Measurements from ENCODE around the gene CYTH3.
"Not testable (repeated sequence)": the region's sequence is repeated elsewhere in the genome, so short reads cannot be mapped to it uniquely, and the experiment has no call there.

The CYTH3 gene

DNA sequence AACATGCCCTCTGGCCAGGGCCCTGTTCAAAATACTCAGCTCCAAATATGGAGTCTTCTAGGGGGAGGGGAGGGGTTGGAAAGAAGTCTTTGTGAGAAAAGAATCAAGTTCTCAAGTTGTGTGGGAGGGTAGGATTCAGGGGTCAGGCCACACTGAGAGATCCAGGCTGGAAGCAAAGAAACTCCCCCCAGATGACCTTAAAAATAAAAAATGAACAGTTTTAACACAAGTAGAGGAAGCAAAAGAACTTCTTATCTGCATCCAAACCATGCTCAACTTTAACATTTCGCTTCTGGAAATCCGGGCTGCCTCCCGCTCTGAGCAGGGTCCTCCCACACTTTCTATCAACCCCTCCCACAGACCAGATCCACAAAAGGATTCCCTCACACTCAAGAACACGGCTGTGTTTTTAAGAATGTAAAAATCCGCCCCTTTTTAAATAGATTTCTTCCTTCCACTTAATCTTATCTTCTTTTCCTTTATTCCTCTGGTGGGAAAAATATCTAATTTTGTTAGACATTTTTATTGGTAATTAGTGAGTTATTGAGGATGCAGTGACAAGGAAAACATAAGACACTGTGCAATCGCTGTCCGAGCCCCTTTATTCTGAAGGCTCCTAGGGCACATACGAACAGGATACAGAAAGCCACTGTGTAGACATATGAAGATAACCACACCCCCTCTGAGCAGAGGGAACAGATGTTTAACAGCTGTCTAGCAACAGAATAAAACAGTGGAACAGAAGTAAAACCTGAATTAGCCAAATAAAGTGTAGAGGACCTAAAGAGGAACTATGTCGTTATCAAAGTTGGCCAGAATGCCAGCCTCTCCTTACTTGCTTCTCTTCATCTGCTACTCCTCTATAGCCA lies 43.8 kb downstream of the CYTH3 start:
- DNase-seq, result no peak

DNA sequence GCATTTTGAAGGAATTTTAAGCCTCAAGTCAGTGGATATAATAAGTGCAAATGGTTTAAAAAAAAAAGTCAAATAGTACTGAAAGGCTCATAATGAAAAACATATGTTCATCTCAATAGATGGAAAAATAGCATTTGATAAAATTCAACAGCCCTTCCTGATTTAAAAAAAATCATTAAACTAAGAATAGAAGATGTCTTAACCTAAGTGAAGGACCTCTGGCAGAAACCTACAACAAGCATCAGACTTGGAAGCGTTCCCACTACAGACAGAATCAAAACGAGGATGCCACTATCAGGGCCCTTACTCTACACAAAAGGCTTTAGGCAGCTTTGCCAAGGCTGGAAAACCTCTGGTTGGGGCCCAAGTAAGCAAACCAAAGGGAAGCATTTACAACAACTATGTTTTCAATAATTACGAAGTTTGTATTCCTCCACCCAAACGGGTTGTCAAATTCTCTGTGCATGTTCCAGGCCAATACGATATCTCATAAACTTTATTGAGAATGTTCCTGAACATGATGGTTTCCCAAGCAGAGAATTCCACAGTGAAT lies 45.1 kb downstream of the CYTH3 start:
- no peak for DNase-seq

DNA sequence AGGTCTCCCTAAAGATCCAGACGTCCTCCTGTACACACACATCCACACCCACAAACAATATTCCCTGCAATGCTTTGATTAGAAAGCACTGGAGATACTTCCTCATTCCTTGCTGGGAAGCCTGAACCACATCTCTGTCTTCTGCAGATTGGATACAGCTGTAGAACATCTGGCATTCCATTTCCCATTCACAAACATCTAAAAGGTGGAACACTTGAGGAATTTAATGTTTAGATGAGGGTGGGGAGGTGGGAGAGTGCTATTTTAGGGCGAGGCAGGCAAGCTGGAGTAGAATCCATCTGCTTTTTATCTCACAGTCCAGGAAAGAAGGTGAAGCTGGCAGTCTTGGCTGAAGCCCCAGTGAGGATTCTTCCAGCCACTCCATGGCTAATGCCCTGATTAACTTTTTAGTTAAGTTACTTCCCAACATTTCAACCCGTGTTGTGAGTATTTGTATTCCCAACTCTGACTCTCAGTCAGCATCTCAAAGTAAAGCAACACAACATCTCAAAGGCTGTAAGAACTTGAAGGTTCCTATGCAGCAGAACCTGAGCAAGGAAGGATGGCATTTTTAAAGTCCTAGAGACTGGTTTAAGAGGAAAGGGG lies 46.1 kb downstream of the CYTH3 start:
- DNase-seq, result no peak

DNA sequence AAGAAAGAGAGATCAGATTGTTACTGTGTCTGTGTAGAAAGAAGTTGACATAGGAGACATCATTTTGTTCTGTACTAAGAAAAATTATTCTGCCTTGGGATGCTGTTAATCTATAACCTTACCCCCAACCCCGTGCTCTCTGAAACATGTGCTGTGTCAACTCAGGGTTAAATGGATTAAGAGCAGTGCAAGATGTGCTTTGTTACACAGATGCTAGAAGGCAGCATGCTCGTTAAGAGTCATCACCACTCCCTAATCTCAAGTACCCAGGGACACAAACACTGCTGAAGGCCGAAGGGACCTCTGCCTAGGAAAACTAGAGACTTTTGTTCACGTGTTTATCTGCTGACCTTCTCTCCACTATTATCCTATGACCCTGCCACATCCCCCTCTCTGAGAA lies 49.0 kb downstream of the CYTH3 start:
- not testable (repeated sequence) for DNase-seq

DNA sequence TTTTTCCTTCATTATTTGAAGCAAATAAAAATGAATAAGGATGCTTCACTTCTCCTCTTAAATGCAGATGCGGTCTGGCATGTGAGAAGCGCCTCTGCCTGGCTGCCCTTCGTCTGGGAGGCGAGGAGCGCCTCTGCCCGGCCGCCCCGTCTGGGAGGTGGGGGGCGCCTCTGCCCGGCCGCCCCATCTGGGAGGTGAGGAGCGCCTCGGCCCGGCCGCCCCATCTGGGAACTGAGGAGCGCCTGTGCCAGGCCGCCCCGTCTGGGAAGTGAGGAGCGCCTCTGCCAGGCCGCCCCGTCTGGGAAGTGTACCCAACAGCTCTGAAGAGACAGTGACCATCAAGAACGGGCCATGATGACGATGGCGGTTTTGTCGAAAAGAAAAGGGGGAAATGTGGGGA lies 49.4 kb downstream of the CYTH3 start:
- DNase-seq, result not testable (repeated sequence)

DNA sequence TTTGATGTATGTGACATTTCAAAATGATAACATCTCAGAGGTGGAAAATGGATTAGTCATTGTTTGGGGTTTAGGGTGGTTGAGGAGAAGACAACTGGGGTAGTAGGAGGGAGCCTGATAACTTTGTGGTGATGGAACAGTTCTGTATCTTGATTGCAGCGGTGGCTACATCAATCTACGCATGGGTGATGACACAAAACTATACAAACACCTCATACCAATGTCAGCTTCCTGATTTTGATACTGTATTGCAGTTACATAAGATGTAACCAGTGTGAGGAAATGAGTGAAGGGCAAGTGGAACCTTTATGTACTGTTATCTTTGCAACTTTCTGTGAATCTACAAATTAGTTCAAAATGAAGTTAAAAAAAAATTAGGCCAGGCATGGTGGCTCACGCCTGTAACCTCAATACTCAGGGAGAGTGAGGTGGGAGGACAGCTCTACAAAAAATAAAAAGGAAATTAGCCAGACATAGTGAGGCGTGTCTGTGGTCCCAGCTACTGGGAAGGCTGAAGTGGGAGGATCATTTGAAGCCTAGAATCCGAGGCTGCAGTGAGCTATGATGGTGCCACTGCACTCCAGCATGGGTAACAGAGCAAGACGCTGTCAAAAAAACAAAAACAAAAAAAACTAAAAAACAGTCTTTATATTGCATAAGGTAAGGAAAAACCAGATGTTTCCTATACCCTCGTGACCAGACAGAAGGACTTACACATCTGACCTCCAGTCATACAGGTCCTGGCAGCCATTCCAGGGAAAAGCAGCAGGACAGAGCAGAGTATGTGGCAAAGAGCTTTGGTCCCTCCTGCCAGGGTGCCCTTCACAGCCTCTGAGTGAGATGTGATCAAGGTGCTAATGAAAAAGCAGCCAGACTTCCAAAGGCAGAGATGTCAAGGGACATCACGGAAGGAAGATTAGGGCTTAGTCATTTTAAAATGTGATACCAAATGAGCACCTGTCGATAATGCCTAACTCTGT lies 50.8 kb downstream of the CYTH3 start:
- DNase-seq, result no peak

DNA sequence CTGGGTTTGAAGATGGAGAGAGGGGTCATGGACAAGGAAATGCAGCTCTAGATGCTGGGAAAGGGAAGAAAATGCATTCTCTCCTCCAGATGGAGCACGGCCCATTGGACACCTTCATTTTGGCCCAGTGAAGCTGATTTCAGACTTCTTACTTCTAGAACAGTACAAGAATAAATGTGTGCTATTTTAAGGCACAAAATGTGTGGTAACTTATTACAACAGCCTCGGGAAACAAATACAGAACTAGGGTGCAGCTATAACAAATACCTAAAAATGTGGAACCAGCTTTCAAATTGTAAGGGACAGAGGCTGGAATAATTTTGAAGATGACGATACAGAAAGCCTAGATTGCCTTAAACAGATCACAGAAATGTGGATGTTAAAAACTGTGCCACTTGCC lies 54.1 kb downstream of the CYTH3 start:
- DNase-seq, result no peak

DNA sequence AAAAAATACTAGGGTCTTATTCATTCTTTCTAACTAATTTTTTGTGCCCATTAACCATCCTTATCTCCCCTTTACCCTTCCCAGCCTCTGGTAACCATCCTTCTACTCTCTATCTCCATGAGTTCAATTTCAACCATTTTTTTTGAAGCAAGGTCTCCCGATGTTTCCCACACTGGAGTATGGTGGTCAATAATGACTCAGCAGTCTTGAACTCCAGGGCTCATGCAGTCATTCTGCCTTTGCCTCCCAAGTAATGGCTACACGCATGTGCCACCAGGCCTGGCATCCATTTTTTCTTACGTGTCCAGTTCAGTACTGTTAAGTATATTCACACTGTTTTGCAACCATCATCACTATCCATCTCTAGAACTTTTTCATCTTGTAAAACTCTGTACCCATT lies 60.4 kb downstream of the CYTH3 start:
- no peak for DNase-seq

DNA sequence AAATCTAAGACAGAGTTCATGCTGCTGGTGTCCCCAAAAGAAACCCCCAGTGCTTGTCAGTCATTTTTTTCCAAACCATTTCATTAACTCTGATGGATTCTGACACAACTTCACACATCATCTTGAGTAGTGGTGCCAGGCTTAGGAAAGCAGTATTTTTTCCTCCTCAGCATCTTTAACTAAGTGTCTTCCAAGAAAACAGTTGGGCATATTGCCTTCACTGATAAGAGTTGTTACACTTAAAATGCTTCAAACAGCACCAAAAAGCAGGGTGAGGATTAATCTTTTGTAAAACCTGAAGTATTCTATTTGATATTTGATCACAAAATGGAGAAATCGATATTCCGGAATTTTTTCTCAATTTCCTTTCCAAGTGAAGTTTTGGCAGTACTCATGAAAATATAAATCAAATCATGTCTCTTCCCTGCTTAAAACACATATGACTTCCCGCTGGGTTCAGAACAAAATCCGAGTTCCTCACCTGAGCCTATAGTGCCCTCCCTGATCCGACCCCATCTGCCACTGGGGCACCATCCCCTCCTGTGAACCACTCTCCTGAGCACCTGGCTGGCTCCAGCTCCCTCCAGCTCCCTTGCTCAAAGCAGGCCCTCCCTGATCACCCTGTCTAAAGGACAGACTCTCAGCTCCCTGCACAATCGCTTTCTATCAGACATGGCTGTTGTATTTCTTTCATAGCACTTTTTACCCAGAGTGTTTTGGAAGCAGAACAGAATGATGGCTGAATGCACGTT lies 61.6 kb downstream of the CYTH3 start:
- DNase-seq, result peak; percentile 20

DNA sequence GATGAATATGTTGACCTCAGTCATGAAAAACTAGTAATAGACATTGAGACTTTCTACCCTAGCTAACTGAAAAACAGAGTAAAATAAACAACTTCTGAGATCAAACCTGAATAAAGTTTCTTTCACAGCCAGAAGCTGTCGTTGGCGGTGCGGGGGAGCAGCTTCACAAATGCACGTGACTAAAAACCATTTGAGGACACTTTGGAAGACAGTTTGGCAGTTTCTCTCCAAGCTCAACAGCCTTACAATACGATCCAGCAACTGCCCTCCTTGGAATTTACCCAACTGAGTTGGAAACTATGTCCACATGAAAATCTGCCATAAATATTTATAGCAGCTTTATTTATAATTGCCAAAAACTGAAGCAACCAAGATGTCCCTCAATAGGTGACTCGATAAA lies 63.1 kb downstream of the CYTH3 start:
- DNase-seq, result no peak

DNA sequence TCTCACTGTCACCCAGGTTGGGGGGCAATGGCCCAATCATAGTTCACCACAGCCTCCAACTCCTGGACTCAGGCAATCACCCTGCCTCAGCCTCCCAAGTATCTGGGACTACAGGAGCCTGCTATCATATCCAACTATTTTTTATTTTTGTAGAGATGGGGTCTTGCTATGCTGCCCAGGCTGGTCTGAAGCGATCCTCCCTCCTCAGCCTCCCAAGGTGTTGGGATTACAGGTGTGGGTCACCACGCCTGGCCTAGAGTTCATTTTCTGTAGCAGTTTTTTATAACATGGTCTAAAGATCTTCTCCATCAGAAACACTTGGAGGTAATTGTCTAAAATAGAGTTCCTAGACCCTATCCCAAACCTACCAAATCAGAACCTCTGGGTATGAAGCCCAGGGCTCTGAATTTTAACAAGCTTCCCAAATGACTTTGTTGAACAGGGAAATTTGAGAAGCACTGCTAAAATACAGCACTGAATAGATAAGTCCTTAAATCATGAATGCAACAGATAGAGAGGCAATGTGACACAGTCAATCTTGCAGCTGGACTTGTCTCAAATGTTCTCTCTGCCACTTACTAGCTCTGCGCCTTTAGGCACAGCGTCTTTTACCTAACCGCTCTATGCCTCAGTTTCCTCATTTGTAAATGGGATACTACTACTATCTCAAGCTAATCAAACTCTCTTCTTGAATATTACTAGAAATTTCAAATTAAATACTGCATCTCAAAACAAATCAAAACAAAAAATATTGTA lies 63.7 kb downstream of the CYTH3 start:
- DNase-seq, result no peak

DNA sequence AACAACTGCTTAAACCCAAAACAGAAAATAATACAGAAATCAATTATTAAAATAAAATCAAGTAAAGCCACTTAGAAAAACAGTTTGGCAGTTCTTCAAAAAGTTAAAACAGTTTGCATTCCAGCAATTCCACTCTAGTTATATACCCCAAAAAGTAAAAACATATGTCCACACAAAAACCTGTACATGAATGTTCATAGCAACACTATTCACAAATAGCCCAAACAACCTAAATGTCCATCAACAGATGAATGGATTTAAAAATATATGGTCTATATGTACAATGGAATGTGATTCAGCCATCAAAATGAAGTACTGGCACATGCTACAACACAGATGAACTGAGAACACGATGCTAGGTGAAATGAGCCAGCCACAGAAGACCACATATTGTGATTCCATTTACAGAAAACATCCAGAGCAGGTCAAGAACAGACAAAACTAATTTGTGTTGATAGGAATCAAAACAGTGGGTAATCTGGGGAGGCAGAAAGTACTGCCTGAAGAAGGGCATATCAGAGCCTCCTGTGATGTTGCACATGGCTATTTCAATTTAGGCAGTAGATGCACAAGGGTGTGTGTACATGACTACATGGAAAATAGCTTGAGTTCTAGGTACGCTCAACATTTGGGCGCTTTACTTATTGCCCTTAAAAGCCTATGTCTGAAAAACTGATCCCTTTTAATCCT lies 66.3 kb downstream of the CYTH3 start:
- DNase-seq, result no peak

DNA sequence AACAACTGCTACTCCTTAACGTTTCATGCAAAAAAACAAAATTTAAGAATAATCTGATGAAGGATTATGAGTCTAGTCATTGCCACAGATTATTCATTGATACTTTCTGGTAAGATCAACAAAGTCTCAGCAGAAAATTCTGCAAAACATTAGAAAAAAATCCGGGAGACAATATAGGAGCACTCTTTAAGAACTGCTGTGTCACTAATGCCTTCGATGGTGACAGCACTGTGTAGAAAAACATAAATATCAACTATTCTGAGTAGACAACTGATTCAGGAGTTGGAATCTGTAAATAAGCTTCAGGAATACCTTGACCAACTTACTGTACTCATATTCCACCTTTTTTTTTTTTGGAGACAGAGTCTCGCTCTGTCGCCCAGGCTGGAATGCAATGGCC lies 69.0 kb downstream of the CYTH3 start:
- no peak for DNase-seq

DNA sequence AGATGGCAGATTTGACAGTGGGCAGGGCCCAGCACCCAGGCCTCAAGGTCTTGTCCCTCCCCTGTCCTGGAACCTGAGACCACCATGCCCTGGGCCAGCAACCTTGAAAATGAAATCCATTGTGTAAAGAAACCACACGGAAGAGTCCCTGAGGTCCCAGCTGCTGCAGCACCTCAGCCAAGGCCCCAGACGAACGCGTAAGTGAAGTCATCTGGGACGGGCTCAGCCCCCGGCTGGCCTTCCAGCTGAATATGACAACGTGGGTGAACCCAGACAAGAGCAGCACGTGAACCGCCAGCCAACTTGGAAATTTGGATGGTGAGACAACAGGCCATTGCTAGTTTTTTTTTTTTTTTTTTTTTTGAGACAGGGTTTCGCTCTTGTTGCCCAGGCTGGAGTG lies 70.3 kb downstream of the CYTH3 start:
- DNase-seq, result no peak

DNA sequence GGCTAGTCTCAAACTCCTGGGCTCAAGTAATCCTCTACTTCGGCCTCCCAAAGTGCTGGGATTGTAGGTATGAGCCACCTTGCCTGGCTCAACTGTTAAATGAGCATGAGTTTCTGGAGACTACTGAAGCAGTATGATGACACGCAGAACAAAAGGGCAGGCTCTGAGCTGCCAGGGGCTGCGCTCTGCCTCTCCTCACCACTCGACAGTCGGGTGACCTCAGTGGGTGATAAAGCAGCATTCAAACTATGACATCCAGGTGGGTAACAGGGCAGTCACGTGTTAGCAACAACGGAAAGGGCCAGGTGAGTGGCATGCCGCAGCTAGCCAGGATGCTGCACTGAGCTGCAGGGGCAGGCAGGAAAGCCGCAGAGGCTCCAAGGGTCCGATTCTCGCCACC lies 71.5 kb downstream of the CYTH3 start:
- no peak for DNase-seq

DNA sequence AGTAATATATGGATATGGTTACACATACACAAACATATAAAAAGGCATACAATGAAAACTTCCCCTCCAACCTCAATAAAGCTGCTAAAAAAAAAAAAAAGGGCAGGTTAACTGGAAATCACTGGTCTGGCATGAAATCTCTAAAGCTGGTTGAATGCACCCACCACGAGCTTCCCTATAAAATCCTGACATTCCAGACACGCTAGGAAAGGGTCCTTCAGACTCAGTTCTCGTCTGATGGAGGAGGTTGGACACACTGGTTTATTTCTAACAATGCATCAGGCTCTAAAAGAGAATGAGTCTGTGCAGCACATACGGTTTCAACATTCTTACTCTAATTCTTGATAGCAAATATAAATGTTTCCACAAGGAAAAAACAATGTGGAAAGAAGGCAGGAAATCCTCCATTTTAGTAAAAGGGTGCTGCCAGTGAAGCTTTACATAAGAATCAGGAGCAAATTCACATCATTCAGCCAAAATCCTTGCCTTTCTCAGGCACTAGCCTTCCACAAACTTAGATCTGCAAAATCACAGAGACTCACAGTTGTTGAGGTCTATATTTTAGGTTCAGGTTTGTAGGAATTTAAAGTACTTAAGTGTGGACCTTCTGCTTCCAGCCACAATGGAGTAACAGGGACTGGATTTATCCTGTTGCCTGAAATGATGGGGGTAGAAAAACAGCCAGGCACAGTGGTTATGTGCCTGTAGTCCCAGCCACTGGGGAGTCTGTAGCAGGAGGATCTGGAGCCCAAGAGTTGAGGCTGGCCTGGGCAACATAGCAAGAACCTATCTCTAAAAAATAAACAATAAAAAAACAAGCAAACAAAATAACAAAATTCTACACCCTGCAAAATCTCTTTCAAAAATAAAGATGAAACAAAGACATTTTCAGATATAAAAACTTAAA lies 73.5 kb downstream of the CYTH3 start:
- DNase-seq, result no peak

DNA sequence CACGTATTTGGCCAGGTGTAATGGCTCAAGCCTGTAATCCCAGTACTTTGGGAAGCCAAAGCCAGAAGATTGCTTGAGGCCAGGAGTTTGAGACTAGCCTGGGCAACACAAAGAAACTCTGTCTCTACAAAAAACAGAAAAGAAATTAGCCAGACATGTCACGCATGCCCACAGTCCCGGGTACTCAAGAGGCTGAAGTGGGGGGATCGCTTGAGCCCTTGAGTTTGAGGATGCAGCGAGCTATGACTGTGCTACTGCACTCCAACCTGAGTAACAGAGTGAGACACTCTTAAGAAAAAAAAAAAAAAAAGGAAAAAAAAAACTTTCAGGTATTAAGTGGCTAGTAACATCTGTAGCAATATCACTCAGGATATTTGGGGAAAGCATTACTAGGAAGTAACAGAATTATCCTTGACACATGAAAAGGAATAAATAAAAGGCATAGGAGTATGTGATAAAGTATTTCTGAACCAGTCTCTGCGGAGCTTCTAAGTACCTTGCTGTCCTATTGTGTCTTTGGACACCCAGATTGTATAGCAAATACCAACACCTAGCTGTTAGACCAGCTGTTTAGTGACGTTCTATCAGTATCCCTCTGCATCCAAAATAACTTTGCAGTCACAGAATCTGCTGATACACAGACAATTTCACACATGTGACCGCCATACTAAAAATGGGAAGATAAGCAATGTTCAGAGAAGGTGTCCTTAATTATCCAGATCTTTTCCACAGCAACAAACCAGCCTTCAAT lies 74.4 kb downstream of the CYTH3 start:
- no peak for DNase-seq

DNA sequence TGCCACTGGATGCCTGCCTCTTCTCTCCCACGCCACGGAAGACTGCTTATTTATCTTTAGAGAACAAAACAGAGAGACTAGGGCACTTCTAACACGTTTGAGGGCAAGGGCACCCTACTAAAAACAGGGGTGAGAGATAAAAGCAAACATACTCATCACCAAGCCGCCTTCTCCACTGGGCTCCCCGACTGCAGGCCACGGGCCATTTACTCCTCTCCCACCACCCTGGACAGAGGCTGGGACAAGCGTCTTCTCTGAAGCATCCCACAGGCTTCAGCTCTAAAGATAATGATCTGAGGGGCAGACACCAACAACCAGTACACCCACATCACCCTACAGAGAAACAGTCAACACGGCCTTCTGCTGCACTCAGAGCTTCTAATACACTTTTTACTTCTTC lies 78.7 kb downstream of the CYTH3 start:
- DNase-seq, result no peak

DNA sequence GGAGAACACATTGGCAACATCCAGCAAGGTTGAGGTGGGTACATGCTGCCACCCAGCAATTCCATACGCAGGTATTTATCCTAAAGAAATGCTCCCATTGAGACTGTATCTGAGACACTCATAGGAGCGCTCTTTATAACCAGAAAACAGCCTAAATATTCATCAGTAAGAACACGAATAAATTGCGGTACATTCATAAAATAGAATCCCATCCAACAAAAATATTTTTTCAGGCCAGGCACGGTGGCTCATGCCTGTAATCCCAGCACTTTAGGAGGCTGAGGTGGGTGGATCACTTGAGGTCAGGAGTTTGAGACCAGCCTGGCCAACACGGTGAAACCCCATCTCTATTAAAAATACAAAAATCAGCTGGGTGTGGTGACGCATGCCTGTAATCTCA lies 81.9 kb downstream of the CYTH3 start:
- DNase-seq, result not testable (repeated sequence)
